H1 (cell line): Measurements from ENCODE around the gene PLD6. TPM values are rescaled to one million over a fixed set of nuclear protein-coding genes. Genes with fewer than 3 reads are reported as not detected.

ENCODE experiments used
- polyA plus RNA-seq, 7 experiments: library from polyadenylated mRNA; depleted of rRNA in 3 of 7; stranded (reverse) in 5 of 7; unstranded in 2 of 7; fragments of >200 nt in 5 of 7; fragments of 200-250 nt in 2 of 7; gene quantifications; 1 replicate in 5 of 7; 2 replicates in 1 of 7; 4 replicates in 1 of 7; pipeline versions ENCODE4 v1.2.1 to v1.2.3, GENCODE V29; 2011 to 2013; ENCODE audit warnings: missing spikeins in 2 of 7, mixed read lengths in 2 of 7
- total RNA-seq: library from RNA; stranded (reverse); fragmentation: NEBNext Ultra II Directional; extraction: Animal tissue kit (Norgen Biotek cat#: 25700); gene quantifications from 2 replicates; pipeline ENCODE4 v1.2.1, GENCODE V29; 2021
- TF ChIP-seq, protein P1 (sequence below): IDR thresholded peaks from 2 replicates; pipeline ENCODE4 v1.6.1; 2012; ENCODE audit warnings: low read length, inconsistent platforms

The PLD6 gene
- total and polyA plus RNA-seq, 2 of the 8 experiments (the other 6 are each of a cell fraction or from before 2014, with no cell fraction given), result 0.20 to 0.22 TPM

DNA sequence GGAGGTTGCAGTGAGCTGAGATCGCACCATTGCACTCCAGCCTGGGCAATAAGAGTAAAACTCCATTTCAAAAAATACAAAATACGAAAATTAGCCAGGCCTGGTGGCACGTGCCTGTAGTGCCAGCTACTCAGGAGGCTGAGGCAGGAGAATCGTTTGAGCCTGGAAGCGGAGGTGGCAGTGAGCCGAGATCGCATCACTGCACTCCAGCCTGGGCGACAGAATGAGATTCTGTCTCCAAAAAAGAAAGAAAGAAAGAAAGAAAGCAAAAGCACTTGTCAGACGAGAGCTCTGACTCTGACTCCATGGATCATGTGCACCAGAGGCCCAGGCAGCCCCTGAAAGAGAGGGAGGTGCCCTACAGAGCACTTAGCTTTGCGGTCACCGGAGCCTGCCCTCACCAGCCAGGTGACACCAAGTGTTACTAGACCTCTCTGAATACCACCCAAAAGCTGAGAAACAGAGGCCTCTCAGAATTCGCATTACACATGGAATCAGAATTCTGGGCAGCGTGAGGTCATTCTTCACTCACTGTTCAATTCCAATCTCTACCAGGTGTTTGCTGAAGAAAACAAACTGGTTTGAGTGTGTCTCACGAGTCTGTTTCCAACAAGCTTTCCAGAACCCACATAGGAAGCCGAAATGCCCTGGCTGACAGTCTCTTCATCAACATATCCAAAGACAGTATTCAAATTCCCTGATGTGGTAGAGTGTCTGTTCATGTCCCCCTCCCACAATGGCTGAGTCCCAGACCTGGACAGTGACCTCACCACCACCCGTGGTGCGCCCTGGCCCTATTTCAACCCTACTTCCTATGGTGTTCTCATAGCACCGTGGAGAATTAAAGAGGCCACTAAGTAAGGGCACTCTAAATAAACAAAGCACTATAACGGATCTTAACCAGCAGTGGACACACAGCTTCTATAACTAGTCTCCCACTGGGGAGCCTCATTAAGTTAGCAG is 29.4 kb upstream of the PLD6 start (continued):
- TF ChIP-seq, protein P1, sequence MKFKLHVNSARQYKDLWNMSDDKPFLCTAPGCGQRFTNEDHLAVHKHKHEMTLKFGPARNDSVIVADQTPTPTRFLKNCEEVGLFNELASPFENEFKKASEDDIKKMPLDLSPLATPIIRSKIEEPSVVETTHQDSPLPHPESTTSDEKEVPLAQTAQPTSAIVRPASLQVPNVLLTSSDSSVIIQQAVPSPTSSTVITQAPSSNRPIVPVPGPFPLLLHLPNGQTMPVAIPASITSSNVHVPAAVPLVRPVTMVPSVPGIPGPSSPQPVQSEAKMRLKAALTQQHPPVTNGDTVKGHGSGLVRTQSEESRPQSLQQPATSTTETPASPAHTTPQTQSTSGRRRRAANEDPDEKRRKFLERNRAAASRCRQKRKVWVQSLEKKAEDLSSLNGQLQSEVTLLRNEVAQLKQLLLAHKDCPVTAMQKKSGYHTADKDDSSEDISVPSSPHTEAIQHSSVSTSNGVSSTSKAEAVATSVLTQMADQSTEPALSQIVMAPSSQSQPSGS, result no peak
